H1 (cell line): ENCODE measurements around the gene CPED1. TPM values are rescaled to one million over a fixed set of nuclear protein-coding genes. Genes with fewer than 3 reads are reported as not detected.

ENCODE experiments used
- CTCF ChIA-PET: fragments of 300-600 bp; sonication (Branson Sonifier 250); formaldehyde crosslinking; loops from one replicate; lab custom pipeline; 2021; ENCODE audit not compliant: partially characterized antibody; lab: Charles Lee
- POLR2A ChIA-PET: fragments of 300-600 bp; sonication (Branson Sonifier 250); formaldehyde crosslinking; loops from one replicate; lab custom pipeline; 2021; ENCODE audit warnings: inconsistent platforms; ENCODE audit not compliant: partially characterized antibody; lab: Charles Lee
- DNase-seq, 2 experiments: peaks; one replicate each; pipeline versions ENCODE4 v3.0.0 to v3.0.0-alpha.2; 2010 to 2022; ENCODE audit warnings: low spot score in 2 of 2, low read depth in 1 of 2, mixed read lengths in 1 of 2
- FAIRE-seq: peaks from 2 replicates; lab custom pipeline; 2011; peaks lifted over from hg19 to GRCh38; lab: Jason Lieb, UNC
- H2AFZ ChIP-seq: 2 replicates; pipeline ENCODE4 v1.8.1; 2012; ENCODE audit warnings: low read length, inconsistent platforms
- H2AK5ac ChIP-seq: 2 replicates; pipeline ENCODE4 v1.6.1; 2013; ENCODE audit warnings: low read depth, low read length
- H2BK120ac ChIP-seq: replicated peaks from 2 replicates; pipeline ENCODE3; 2013; ENCODE audit warnings: low read depth, low read length, inconsistent platforms
- H2BK12ac ChIP-seq: 2 replicates; pipeline ENCODE4 v1.6.1; 2013; ENCODE audit warnings: low read depth, low read length
- H2BK15ac ChIP-seq: 2 replicates; pipeline ENCODE4 v1.6.1; 2013; ENCODE audit warnings: low read length
- H2BK20ac ChIP-seq: 2 replicates; pipeline ENCODE4 v1.6.1; 2013; ENCODE audit warnings: low read length
- H2BK5ac ChIP-seq: 2 replicates; pipeline ENCODE4 v1.6.1; 2013; ENCODE audit warnings: low read depth, low read length
- H3K14ac ChIP-seq: 2 replicates; pipeline ENCODE4 v1.6.1; 2013; ENCODE audit warnings: inconsistent platforms; ENCODE audit not compliant: insufficient read length
- H3K18ac ChIP-seq: 2 replicates; pipeline ENCODE4 v1.6.1; 2013; ENCODE audit warnings: low read length; ENCODE audit errors: extremely low read depth
- H3K23ac ChIP-seq: 2 replicates; pipeline ENCODE4 v1.6.1; 2013; ENCODE audit warnings: inconsistent platforms; ENCODE audit not compliant: insufficient read length
- H3K23me2 ChIP-seq: 2 replicates; pipeline ENCODE4 v1.6.1; 2013; ENCODE audit warnings: low read depth, low read length
- H3K27ac ChIP-seq: 2 replicates; pipeline ENCODE4 v1.6.1; 2011; ENCODE audit warnings: low read depth, low read length, inconsistent platforms
- H3K27me3 ChIP-seq, 4 experiments: replicated peaks in 1 of 4; 1 replicate in 1 of 4; 2 replicates in 3 of 4; pipeline versions ENCODE4 v1.6.1 to v1.8.1; 2011 to 2013; ENCODE audit warnings: low read length in 3 of 4, mild to moderate bottlenecking in 3 of 4, inconsistent platforms in 2 of 4, mixed read lengths in 2 of 4, moderate library complexity in 1 of 4; ENCODE audit not compliant: control insufficient read depth in 3 of 4, insufficient read depth in 3 of 4; ENCODE audit errors: extremely low read depth in 1 of 4
- H3K36me3 ChIP-seq, 4 experiments: 2 replicates each; pipeline versions ENCODE4 v1.6.1 to v1.8.1; 2011 to 2013; ENCODE audit warnings: mild to moderate bottlenecking in 4 of 4, low read length in 3 of 4, moderate library complexity in 2 of 4, control low read depth in 1 of 4, inconsistent platforms in 1 of 4; ENCODE audit not compliant: insufficient read depth in 4 of 4, control insufficient read depth in 2 of 4
- H3K4ac ChIP-seq: replicated peaks from 2 replicates; pipeline ENCODE3; 2013; ENCODE audit warnings: low read length, low read depth, mixed read lengths, inconsistent platforms; ENCODE audit not compliant: insufficient read length
- H3K4me1 ChIP-seq, 4 experiments: replicated peaks in 1 of 4; 1 replicate in 1 of 4; 2 replicates in 3 of 4; pipeline versions ENCODE4 v1.6.1 to v1.8.1; 2011 to 2013; ENCODE audit warnings: low read length in 3 of 4, inconsistent platforms in 2 of 4, mixed read lengths in 1 of 4; ENCODE audit not compliant: insufficient read depth in 4 of 4, control insufficient read depth in 3 of 4
- H3K4me2 ChIP-seq, 2 experiments: 2 replicates each; pipeline versions ENCODE4 v1.6.1 to v1.8.1; 2011 to 2013; ENCODE audit warnings: low read depth in 2 of 2, low read length in 2 of 2, control low read depth in 1 of 2, inconsistent platforms in 1 of 2, mild to moderate bottlenecking in 1 of 2; ENCODE audit not compliant: insufficient read depth in 1 of 2
- H3K4me3 ChIP-seq, 4 experiments: fragments of 200-600, 300-600 bp in 1 of 4; sonication (generic), shearing (Covaris generic), sonication (Bioruptor Twin) in 1 of 4; 2 replicates each; pipeline versions ENCODE4 v1.5.1 to v1.8.1; 2011 to 2016; ENCODE audit warnings: low read length in 4 of 4, low read depth in 3 of 4, control low read depth in 2 of 4, inconsistent platforms in 2 of 4, mild to moderate bottlenecking in 2 of 4, mixed read lengths in 1 of 4, moderate library complexity in 1 of 4; ENCODE audit not compliant: insufficient read depth in 2 of 4; ENCODE audit errors: extremely low read depth in 1 of 4
- H3K56ac ChIP-seq: replicated peaks from 2 replicates; pipeline ENCODE3; 2013; ENCODE audit warnings: low read depth, mild to moderate bottlenecking, mixed read lengths, low read length, inconsistent platforms; ENCODE audit not compliant: insufficient read length
- H3K79me1 ChIP-seq: 2 replicates; pipeline ENCODE4 v1.6.1; 2013; ENCODE audit warnings: low read depth, low read length, control low read depth
- H3K79me2 ChIP-seq, 2 experiments: 2 replicates each; pipeline versions ENCODE4 v1.6.1 to v1.8.1; 2012 to 2013; ENCODE audit warnings: low read length in 2 of 2, mild to moderate bottlenecking in 2 of 2, inconsistent platforms in 1 of 2; ENCODE audit not compliant: insufficient read depth in 2 of 2, control insufficient read depth in 1 of 2
- H3K9ac ChIP-seq, 4 experiments: replicated peaks in 1 of 4; 1 replicate in 1 of 4; 2 replicates in 3 of 4; pipeline versions ENCODE4 v1.6.1 to v1.8.1; 2011 to 2013; ENCODE audit warnings: low read depth in 3 of 4, low read length in 3 of 4, control low read depth in 2 of 4, mild to moderate bottlenecking in 2 of 4, moderate library complexity in 2 of 4, inconsistent platforms in 1 of 4; ENCODE audit errors: extremely low read depth in 1 of 4
- H3K9me3 ChIP-seq, 2 experiments: 2 replicates each; pipeline versions ENCODE4 v1.6.1 to v1.8.1; 2012 to 2013; ENCODE audit warnings: mild to moderate bottlenecking in 2 of 2, moderate library complexity in 2 of 2, control low read depth in 1 of 2, inconsistent platforms in 1 of 2, low read depth in 1 of 2, low read length in 1 of 2, mixed read lengths in 1 of 2; ENCODE audit not compliant: insufficient read depth in 2 of 2
- H4K20me1 ChIP-seq, 2 experiments: replicated peaks in 1 of 2; 2 replicates each; pipeline versions ENCODE3 to v1.8.1; 2011 to 2013; ENCODE audit warnings: inconsistent platforms in 2 of 2, low read length in 2 of 2, mild to moderate bottlenecking in 1 of 2; ENCODE audit not compliant: insufficient read depth in 2 of 2, control insufficient read depth in 1 of 2
- H4K5ac ChIP-seq: 2 replicates; pipeline ENCODE4 v1.6.1; 2013; ENCODE audit warnings: low read length, low read depth, mixed read lengths, inconsistent platforms; ENCODE audit not compliant: insufficient read length
- H4K8ac ChIP-seq: 2 replicates; pipeline ENCODE4 v1.8.0; 2013; ENCODE audit warnings: mild to moderate bottlenecking, moderate library complexity, low read length, inconsistent platforms; ENCODE audit not compliant: insufficient read depth; ENCODE audit errors: extremely low read depth
- H4K91ac ChIP-seq: replicated peaks from 2 replicates; pipeline ENCODE3; 2013; ENCODE audit warnings: low read length, mixed read lengths, inconsistent platforms; ENCODE audit not compliant: insufficient read length
- CBX8 ChIP-seq: fragments of 300-800, 300-1000 bp; sonication (generic); IDR thresholded peaks from 2 replicates; pipeline ENCODE4 v1.7.1; 2016; ENCODE audit warnings: low read depth, low read length, borderline replicate concordance
- FOSL1 ChIP-seq: IDR thresholded peaks from 2 replicates; pipeline ENCODE4 v1.6.1; 2011; ENCODE audit warnings: mild to moderate bottlenecking, low read depth, low read length, moderate library complexity; ENCODE audit not compliant: insufficient read depth
- KDM4A ChIP-seq: IDR thresholded peaks from one replicate; pipeline ENCODE4 v1.7.1; 2012; ENCODE audit warnings: low read depth, mild to moderate bottlenecking, moderate library complexity, low read length, inconsistent platforms; ENCODE audit not compliant: severe bottlenecking
- POU5F1 ChIP-seq: IDR thresholded peaks from 2 replicates; pipeline ENCODE4 v1.6.1; 2011; ENCODE audit warnings: low read depth, mild to moderate bottlenecking, low read length, moderate library complexity
- SRF ChIP-seq: IDR thresholded peaks from 2 replicates; pipeline ENCODE4 v1.6.1; 2011; ENCODE audit warnings: mild to moderate bottlenecking, low read depth, low read length, moderate library complexity
- SUZ12 ChIP-seq: fragments of 200-600 bp; sonication (generic); IDR thresholded peaks from 2 replicates; pipeline ENCODE4 v1.6.1; 2012; ENCODE audit warnings: mild to moderate bottlenecking, inconsistent platforms, low read length, moderate library complexity, mixed read lengths
- ZNF274 ChIP-seq: IDR thresholded peaks from 2 replicates; pipeline ENCODE4 v1.7.0; 2012; ENCODE audit warnings: low read length, borderline replicate concordance; ENCODE audit errors: extremely low read depth
- WGBS, 2 experiments: shearing (Covaris generic) in 1 of 2; methylation state at CpG; one replicate each; pipeline versions ENCODE4 v1.1.6 to v1.1.7; 2013 to 2015; ENCODE audit warnings: low lambda C conversion rate in 2 of 2, mixed read lengths in 2 of 2, inconsistent platforms in 1 of 2, low coverage in 1 of 2, missing lambda C conversion rate in 1 of 2; ENCODE audit not compliant: insufficient replicate concordance in 2 of 2, insufficient coverage in 1 of 2, insufficient read length in 1 of 2; ENCODE audit errors: extremely low coverage in 1 of 2, missing lambda C conversion rate in 1 of 2; 5-methylcytosine and 5-hydroxymethylcytosine counted together
- polyA plus RNA-seq, 7 experiments: library from polyadenylated mRNA; depleted of rRNA in 3 of 7; stranded (reverse) in 5 of 7; unstranded in 2 of 7; fragments of >200 nt in 5 of 7; fragments of 200-250 nt in 2 of 7; gene quantifications; 1 replicate in 5 of 7; 2 replicates in 1 of 7; 4 replicates in 1 of 7; pipeline versions ENCODE4 v1.2.1 to v1.2.3, GENCODE V29; 2011 to 2013; ENCODE audit warnings: missing spikeins in 2 of 7, mixed read lengths in 2 of 7
- total RNA-seq: library from RNA; stranded (reverse); fragmentation: NEBNext Ultra II Directional; extraction: Animal tissue kit (Norgen Biotek cat#: 25700); gene quantifications from 2 replicates; pipeline ENCODE4 v1.2.1, GENCODE V29; 2021

The CPED1 gene
- total and polyA plus RNA-seq, 2 of the 8 experiments (the other 6 are each of a cell fraction or from before 2014, with no cell fraction given): 0.08 to 0.39 TPM

GRCh38 chr7:121180436-121181063 is 192.0 kb downstream of the CPED1 start:
- no peak overlapping the region for H2AFZ ChIP-seq
- no peak overlapping the region for H3K14ac ChIP-seq
- no peak overlapping the region for H2BK20ac ChIP-seq
- no peak overlapping the region for H3K56ac ChIP-seq
- no peak overlapping the region for H4K8ac ChIP-seq
- no peak overlapping the region for H4K5ac ChIP-seq
- FAIRE-seq (no peak), DNase-seq (no peak)
- WGBS, 2 experiments: 94% methylated on average over 4 of the region's 4 CpGs; no CpG with 5 or more reads in 1 of the 2 experiments
- no peaks in the 10 kb centered on the region for H3K23me2 ChIP-seq
- no peak overlapping the region for H2BK120ac ChIP-seq
- no peak overlapping the region for H2BK12ac ChIP-seq
- H3K79me2 ChIP-seq: no peaks in the 10 kb centered on the region
- TF ChIP-seq ZNF274 (no peak), KDM4A (no peak), FOSL1 (no peak), CBX8 (no peak), POU5F1 (no peak), SUZ12 (no peak), SRF (no peak)
- POLR2A ChIA-PET: no interaction called here
- H2BK15ac ChIP-seq: no peak overlapping the region
- H3K27me3 ChIP-seq: no peaks in the 10 kb centered on the region
- H3K18ac ChIP-seq: no peak overlapping the region
- no peak overlapping the region for H4K91ac ChIP-seq
- H3K23ac ChIP-seq: no peak overlapping the region
- H3K27ac ChIP-seq: no peak overlapping the region
- H3K4me2 ChIP-seq: no peak overlapping the region
- no peaks in the 10 kb centered on the region for H4K20me1 ChIP-seq
- no peak overlapping the region for H3K4ac ChIP-seq
- no peaks in the 10 kb centered on the region for H3K79me1 ChIP-seq
- CTCF ChIA-PET: no interaction called here
- no peak overlapping the region for H2BK5ac ChIP-seq
- no peak overlapping the region for H3K4me3 ChIP-seq
- no peaks in the 10 kb centered on the region for H3K9me3 ChIP-seq
- no peaks in the 10 kb centered on the region for H3K4me1 ChIP-seq
- H3K9ac ChIP-seq: no peak overlapping the region
- no peak overlapping the region for H2AK5ac ChIP-seq
- no peaks in the 10 kb centered on the region for H3K36me3 ChIP-seq
